Measurements from ENCODE around the gene GPS1.

- TF ChIP-seq POLR2A (IDR thresholded peaks at IDR 0.05; ENCODE audit: extremely low read depth, insufficient read length) (no peak), CTCF (IDR thresholded peaks at IDR 0.05; ENCODE audit: low read depth, low read length) (no peak), MAX (IDR thresholded peaks at IDR 0.05; ENCODE audit: low read depth, low read length) (no peak), MYC (IDR thresholded peaks at IDR 0.05; ENCODE audit: low read depth, low read length) (no peak)
Measured at GRCh38 chr17:82018152-82018988, 33.3 kb upstream of the GPS1 start.
